A673 (cell line): Measurements from ENCODE around the gene RGS3.

Source experiments
- EZH2 ChIP-seq: fragments of 200-600 bp; sonication (generic); IDR thresholded peaks from 2 replicates; pipeline ENCODE4 v1.6.1; 2017; ENCODE audit warnings: borderline replicate concordance, low read depth, mild to moderate bottlenecking, mixed read lengths, antibody characterized with exemption, low read length; ENCODE audit not compliant: poor library complexity, severe bottlenecking
- TF ChIP-seq, protein P1 (sequence below): fragments of 300-800, 200-600 bp; sonication (generic); conservative IDR thresholded peaks from 2 replicates; pipeline ENCODE4 v1.5.1; 2017; ENCODE audit warnings: low read depth, mild to moderate bottlenecking, antibody characterized with exemption, low read length, moderate library complexity, mixed read lengths

DNA sequence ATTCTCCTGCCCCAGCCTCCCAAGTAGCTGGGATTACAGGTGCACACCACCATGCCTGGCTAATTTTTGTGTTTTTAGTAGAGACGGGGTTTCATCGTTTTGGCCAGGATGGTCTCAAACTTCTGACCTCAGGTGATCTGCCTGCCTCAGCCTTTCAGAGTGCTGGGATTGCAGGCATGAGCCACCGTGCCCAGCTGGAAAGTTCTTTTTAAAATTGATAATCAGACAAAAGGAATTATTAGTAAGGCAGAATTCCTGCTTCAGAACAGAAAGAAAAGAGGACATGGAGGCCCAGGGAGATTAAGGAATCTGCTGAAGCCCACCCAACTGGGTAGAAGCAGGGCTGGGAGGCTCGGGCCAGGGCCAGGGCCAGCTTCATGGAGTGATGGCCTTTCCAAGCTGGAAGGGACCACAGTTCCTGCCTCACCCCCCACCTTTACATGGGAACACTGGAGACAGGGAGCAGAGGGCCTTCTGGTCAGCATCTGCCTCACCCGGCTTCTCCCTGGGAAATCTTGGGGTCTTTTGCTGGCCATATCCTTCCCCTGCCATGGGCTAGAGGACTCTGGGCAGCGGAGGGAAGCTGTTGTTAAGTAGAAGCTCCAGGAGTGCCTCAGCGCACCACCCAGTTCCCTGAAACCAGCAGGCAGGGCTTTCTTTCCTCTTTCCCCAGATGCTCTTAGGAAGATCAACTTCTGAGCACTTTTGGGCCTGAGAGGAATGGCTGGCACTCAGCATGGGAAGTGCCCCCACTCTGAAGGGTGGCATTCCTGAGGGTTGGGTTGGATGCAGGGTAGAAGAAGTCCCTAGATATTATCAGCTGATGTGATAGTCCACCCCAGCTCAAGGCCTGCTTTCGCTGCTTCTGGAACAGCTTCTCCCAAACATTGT lies 70.1 kb downstream of the RGS3 start:
- no peak for TF ChIP-seq EZH2
- TF ChIP-seq, protein P1, sequence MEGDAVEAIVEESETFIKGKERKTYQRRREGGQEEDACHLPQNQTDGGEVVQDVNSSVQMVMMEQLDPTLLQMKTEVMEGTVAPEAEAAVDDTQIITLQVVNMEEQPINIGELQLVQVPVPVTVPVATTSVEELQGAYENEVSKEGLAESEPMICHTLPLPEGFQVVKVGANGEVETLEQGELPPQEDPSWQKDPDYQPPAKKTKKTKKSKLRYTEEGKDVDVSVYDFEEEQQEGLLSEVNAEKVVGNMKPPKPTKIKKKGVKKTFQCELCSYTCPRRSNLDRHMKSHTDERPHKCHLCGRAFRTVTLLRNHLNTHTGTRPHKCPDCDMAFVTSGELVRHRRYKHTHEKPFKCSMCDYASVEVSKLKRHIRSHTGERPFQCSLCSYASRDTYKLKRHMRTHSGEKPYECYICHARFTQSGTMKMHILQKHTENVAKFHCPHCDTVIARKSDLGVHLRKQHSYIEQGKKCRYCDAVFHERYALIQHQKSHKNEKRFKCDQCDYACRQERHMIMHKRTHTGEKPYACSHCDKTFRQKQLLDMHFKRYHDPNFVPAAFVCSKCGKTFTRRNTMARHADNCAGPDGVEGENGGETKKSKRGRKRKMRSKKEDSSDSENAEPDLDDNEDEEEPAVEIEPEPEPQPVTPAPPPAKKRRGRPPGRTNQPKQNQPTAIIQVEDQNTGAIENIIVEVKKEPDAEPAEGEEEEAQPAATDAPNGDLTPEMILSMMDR = no peak
